Renal pelvis (tissue), 4 donors: ENCODE results near the gene HOXA3. TPM values are rescaled to one million over a fixed set of nuclear protein-coding genes. Genes with fewer than 3 reads are reported as not detected.
A peak's percentile ranks its signal among the peaks of the same experiment; 100 is the strongest.

Experiments
- DNase-seq: peaks from one replicate; pipeline ENCODE4 v3.0.0-alpha.2; 2013
- polyA plus RNA-seq, 3 donors: library from polyadenylated mRNA; unstranded; fragments of 120-200 nt; gene quantifications; one replicate each; pipeline ENCODE4 v1.2.1, GENCODE V29; 2013; ENCODE audit not compliant: insufficient read length in 3 of 3

HOXA3 gene
- polyA plus RNA-seq, 3 donors: 39.5 to 49.3 (median 48.7) TPM

- peak; percentile 68 for DNase-seq
Measured at GRCh38 chr7:27169658-27170425, 17.5 kb upstream of the HOXA3 start.

- no peak for DNase-seq
Measured at GRCh38 chr7:27168265-27168947, 16.0 kb upstream of the HOXA3 start.

DNA sequence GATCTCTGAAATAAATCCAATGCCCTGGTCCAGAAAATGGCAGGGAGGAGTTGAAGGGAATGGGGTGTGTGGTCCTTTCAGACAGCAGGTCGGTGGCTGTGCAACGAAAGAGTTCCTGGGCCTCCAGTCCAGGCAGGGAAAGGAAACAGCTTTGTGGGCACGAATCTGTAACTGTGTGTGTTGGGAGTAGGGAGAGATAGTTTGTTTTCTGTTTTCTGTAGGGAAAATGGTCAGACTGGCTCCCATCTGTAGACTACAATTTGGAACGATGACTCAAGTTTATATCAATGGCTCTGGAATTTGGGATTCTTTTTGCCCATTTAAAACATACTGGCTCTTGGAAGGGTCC lies 15.5 kb upstream of the HOXA3 start:
- no peak for DNase-seq

DNA sequence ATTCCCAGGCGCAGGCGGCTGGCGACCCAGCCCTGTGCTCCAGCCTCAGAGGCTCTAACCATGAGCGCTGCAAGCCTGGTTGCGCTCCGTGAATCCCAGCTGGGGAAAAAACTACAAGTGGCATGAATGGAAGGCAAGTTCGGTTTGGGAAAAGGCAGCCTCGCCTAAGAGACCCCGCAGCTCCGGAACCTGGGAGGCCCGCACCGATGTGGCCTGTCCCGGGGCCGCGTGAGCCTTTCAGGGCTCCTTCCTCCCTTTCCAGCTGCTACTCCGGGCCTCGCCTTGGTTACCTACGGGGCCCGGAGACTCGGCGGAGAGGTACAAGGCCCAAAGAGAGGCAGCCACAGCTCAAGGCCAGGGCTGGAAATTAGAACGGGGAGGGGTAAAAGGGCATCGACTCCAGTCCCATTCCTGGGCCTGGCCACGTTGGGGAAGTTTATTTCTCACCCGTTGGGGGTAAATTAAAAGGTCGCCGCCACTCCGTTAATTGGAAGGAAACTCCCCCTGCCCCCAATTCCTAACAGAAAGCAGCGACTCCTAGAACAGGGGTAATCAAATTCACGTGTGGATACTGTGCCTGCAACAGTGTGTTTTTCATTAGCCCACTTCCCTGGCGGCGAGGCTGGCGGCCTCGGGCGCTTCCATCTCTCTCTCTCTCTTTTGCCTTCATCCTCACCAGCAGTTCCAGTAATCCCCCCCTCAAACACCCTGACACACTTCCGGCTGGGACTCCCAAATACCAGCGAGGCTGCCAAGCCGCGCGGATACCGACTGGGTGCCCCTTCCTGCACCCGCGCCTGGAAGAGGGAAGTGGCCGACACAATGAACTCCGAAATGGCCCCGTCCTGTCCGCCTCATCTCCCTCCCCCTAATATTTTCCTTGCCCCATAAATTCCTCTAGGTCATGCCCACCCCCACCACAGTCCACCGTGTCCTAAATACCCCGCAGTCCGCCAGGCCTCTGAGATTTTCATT lies 14.4 kb upstream of the HOXA3 start:
- no peak for DNase-seq

DNA sequence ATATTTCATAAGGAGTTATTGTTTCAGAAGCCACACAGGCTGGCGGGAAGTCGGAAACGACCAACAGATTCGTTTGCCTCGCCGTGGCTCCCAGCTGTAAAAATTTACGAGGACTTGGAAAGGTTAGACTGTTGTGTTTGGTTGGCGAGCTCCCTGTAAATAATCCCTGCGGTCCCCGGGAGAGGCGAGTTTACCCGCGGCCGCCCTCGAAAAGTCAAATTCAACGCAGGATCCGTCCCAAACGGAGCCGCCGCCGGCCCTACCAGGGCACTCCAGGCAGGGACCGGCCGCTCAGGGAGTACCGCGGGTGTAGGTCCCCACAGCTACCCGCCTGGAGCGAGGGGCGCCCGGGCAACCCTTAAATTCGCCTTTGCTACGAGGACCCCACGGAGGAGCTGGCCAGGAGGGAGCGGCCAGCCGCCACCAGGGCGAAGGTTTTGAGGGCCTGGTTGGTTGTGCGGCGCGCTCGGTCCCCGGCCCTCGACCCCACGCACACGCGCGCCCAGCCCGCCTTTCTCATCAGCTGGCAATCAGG lies 13.7 kb upstream of the HOXA3 start:
- peak; percentile 91 for DNase-seq

GRCh38 chr7:27165089-27165995 lies 13.0 kb upstream of the HOXA3 start, which contains the start of gene HOXA9:
Gene HOXA9, minus strand, starts transcription at chr7:27165537. Its CDS starts 80 bp downstream, at chr7:27165457.
- peak; percentile 94 for DNase-seq

DNA sequence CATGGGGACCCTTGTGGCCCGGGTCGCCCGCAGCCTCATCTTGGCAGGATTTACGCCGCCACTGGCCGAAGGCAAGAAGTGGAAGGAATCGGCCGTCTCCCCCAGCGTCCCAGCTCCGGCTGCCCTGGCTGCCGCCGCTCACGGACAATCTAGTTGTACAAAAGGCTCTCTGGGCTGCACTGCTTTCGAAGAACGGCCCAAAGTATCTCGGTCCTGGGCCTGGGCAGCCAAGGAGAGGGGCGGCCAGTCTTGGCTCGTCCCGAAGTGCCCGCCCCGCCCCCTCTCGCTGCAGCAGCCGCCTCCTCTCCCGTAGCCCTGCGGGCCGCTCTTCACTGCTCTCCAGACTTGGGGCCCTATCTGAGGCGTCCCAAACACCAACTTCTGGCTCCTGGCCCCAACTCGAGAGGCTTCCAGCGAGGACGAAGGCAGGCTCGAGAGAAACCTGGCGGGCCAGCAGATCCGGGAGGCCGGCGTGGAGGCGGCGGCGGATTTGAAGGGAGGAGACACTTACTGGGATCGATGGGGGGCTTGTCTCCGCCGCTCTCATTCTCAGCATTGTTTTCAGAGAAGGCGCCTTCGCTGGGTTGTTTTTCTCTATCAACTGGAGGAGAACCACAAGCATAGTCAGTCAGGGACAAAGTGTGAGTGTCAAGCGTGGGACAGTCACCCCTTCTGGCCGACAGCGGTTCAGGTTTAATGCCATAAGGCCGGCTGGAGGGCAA lies 12.1 kb upstream of the HOXA3 start:
- DNase-seq: no peak

GRCh38 chr7:27164045-27164366 lies 11.6 kb upstream of the HOXA3 start:
- no peak for DNase-seq

- DNase-seq: no peak
Measured at GRCh38 chr7:27163288-27164044, 11.1 kb upstream of the HOXA3 start.

GRCh38 chr7:27162561-27163287 lies 10.3 kb upstream of the HOXA3 start:
- no peak for DNase-seq

DNA sequence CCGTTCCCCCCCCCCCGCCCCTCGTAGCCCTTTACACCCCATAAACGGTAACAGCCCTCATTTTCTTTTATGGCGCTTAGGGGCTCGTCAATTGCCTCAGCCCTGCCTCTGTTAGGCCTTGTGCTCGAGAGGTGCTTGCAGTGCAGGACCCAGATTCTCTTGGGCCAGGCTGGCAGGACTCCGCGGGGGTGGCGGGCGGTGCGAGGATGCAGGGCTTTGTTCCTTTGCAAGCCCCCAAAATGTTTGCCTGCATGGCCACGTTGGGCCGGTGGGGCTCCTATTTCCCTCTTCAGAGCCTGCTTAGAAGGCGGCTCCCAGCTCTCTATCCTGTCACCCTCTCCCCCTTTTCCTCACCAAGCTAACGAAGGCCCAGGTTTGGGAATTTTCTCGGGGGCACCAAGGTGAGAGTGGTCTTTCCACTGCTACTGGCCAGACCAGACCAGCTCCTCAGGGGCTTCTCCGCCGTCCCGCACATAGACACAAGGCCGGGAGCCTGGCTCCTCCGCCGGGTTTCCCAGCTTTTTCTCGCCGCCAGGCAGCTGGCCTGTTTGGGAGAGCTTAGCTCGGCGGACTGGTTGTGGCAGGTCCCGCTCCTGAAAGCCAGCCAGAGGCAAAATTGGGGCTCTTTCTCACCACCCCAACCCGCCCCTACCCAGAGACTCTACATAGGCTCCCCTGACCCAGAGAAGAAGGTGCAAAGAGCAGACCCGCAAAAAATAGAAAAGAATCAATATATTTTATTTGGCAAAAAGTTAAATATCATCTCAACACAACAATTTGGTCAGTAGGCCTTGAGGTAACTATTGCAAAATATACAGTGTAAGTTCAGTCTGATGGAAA lies 9.6 kb upstream of the HOXA3 start:
- DNase-seq: no peak

- no peak for DNase-seq
Measured at GRCh38 chr7:27161214-27161720, 8.9 kb upstream of the HOXA3 start.

GRCh38 chr7:27160546-27161213 lies 8.3 kb upstream of the HOXA3 start:
- DNase-seq: peak; percentile 94

DNA sequence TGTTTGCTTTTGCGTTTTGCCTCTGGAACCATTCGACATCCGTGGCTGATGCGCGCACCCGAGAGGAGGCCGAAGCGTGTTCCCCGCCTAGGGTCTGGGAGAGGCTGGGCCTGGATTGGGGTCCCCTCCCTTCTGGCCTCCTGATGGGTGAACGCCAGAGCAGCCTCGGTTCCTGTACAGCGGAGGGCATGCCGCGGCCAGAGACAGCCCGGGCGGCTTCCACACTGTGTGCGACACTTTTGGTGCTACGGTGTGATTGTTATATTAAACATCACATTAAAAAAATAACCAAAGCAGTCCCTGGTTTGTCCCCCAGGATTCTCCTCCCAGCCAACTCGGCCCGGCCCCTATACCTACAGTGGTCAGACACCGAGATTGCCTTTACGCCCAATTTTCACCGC lies 7.8 kb upstream of the HOXA3 start:
- no peak for DNase-seq

DNA sequence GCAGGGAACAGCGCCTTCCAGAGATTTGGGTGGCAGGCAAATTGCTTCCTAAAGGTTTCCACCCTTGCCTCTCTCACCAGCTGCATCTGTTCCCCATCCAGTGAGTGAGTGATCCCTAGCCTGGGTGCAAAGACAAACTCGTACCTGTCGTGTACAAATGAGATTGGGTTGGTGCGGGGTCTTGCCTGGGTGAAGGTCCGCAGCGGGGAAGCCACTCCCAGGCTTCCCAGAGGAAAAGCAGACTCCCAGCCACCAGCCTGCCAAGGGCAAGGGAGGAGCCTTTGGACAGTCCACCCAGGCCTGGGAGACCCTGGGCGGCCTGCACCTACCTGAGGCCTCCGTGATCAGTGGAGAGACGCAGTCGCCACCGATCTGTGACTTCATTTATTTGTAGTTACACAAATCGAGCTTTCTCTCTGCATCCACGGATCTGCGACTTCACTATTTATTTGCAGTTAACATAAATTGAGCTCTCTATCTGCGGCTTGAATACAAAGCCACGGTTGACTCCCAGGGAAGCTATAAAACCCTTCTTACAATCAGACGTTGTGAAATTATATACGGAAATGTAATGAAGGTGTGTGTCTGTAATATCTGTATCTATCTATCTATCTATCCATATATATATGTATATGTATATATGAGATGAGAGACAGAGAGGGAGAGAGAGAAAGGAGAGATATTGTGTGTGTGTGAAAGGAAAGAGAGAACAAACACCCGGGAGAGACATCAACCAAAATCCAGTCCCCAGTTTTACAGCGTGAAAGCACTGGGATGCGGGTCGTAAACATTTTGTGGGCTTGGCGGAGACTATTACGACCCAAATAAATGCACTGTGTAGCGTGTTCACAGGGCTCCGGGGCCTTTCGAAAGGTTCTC lies 7.1 kb upstream of the HOXA3 start:
- DNase-seq: no peak
